ENCODE measurements around the gene PDX1. TPM values are rescaled to one million over a fixed set of nuclear protein-coding genes. Genes with fewer than 3 reads are reported as not detected.

Gene PDX1
- total and polyA plus RNA-seq, 2 of the 13 experiments (the other 11 are each of a cell fraction or from before 2014, with no cell fraction given), result 0.07 TPM; not detected in 1

DNA sequence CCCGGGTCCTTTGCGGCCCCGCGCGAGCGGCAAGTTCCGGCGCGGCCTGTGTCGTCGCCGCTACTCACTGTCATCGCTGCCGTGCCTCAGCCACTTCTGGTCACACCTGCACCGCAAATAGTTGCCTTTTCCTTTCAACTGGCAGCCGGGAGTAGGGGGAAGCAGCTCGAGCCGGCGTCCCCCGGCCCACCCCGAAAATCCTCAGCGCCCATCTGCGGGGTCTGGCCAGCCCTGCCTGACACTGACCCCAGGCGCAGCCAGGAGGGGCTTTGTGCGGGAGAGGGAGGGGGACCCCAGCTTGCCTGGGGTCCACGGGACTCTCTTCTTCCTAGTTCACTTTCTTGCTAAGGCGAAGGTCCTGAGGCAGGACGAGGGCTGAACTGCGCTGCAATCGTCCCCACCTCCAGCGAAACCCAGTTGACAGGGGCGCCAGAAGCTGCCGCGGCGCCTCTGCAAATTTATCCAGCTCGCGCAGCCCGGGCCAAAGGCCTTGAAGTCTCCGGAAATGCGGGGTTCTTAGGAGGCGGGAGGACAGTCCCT lies 1.7 kb downstream of the PDX1 start (continued):
- TF ChIP-seq, protein P1, sequence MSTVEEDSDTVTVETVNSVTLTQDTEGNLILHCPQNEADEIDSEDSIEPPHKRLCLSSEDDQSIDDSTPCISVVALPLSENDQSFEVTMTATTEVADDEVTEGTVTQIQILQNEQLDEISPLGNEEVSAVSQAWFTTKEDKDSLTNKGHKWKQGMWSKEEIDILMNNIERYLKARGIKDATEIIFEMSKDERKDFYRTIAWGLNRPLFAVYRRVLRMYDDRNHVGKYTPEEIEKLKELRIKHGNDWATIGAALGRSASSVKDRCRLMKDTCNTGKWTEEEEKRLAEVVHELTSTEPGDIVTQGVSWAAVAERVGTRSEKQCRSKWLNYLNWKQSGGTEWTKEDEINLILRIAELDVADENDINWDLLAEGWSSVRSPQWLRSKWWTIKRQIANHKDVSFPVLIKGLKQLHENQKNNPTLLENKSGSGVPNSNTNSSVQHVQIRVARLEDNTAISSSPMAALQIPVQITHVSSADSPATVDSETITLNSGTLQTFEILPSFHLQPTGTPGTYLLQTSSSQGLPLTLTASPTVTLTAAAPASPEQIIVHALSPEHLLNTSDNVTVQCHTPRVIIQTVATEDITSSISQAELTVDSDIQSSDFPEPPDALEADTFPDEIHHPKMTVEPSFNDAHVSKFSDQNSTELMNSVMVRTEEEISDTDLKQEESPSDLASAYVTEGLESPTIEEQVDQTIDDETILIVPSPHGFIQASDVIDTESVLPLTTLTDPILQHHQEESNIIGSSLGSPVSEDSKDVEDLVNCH (CRISPR knock-in tag; IDR thresholded peaks at IDR 0.05), result no peak
- TF ChIP-seq, protein P2, sequence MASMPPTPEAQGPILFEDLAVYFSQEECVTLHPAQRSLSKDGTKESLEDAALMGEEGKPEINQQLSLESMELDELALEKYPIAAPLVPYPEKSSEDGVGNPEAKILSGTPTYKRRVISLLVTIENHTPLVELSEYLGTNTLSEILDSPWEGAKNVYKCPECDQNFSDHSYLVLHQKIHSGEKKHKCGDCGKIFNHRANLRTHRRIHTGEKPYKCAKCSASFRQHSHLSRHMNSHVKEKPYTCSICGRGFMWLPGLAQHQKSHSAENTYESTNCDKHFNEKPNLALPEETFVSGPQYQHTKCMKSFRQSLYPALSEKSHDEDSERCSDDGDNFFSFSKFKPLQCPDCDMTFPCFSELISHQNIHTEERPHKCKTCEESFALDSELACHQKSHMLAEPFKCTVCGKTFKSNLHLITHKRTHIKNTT (CRISPR knock-in tag; IDR thresholded peaks at IDR 0.05), result no peak
- TF ChIP-seq NCOA5 (CRISPR knock-in tag; IDR thresholded peaks at IDR 0.05), result no peak

DNA sequence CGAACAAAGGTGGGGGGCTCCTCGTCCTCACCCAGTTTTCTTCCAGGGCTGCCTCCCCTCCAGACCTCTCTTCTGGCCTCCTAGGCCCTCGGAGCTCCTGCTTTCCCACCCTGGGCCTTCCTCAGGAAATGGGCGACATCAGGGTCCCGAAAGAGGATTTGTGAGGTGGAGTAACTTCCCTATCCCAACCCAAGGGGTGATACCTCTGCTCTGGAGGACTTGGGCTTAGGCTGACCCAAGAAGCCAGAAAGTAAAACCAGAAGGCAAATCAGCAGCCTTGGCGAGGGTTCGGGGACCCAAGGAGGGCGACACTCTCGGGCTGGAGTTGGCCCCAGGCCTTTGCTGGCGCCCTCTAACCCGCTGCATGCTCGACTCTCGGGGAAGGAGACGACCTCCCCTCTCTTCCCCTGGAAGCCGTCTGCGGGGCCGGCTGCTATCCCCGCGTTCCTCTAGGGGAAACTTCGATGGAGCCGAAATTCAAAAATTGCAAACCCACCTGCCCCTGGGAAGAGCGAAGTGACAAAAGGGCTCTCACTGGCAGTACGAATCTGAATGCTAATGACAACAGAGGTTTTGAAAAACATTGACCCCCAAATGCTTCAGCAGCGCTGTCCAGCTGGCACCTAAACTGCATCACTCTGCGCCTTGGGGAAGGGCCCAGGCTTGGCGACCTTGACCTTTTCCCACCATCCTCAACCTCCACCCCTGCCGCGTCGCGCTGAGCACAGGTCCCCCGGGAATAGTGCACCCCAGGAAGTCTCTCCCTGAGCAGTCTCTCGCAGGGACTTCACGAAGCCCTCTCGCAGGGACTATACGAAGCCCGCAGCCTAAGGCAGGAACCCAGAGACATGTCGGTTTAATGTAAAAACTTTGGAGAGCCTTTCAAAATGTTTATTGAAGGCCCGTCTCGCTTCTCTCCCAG lies 2.4 kb downstream of the PDX1 start:
- Histone ChIP-seq H4K20me1 (ENCODE audit: insufficient read depth, low read length) (no peaks in the 10 kb centered on the region), H3K4me3 (replicated peaks in 1 of 3; ENCODE audit: insufficient read depth in 1 of 3, low read depth in 2 of 3, low read length in 3 of 3) (no peak overlapping the region), H3K27ac (ENCODE audit: extremely low read length, insufficient read depth, low read length) (no peak overlapping the region), H3K9me3 (ENCODE audit: low read length) (no peaks in the 10 kb centered on the region), H3K4me1 (ENCODE audit: insufficient read depth, low read length) (peaks cover 35% of the 10 kb centered on the region), H2AFZ (ENCODE audit: low read length) (no peak overlapping the region), H3K9ac (ENCODE audit: insufficient read depth, low read depth, low read length) (no peak overlapping the region), H3K4me2 (ENCODE audit: low read depth, low read length) (no peak overlapping the region), H3K36me3 (replicated peaks in 1 of 2; ENCODE audit: control insufficient read depth in 1 of 2, insufficient read depth in 2 of 2, low read length in 2 of 2) (no peaks in the 10 kb centered on the region), H3K79me2 (ENCODE audit: insufficient read depth, low read length) (no peaks in the 10 kb centered on the region), H3K27me3 (ENCODE audit: control insufficient read depth in 1 of 2, insufficient read depth in 2 of 2, low read length in 2 of 2) (peaks cover 8 to 57% of the 10 kb centered on the region in 2 experiments)
- ATAC-seq, result no peak
- no peak for FAIRE-seq
- ChIA-PET CTCF (ENCODE audit: low intra/inter-chr PET ratio, low total read pairs) (no interaction called here), POLR2A (no interaction called here)
- WGBS (ENCODE audit: low lambda C conversion rate), result 90% methylated on average over 30 of the region's 39 CpGs
- intact Hi-C loops (cut with micrococcal nuclease; ENCODE audit: unreplicated experiment) (loop anchor here (2.0 kb wide), 1 partner anchor 39 kb away; no protein-coding TSS in a partner anchor), in situ Hi-C loops (cut with HindIII; ENCODE audit: extremely low pct_ligation_motif_present, low pct_unique_long_range_greater_than_20kb) (no loop called here)
- no TSS peak for BruUV-seq (replicated peaks)
- no peak for DNase-seq (ENCODE audit: low spot score)
- no peak for TF ChIP-seq PAXIP1 (CRISPR knock-in tag; conservative IDR thresholded peaks at IDR 0.05)
- no peak for TF ChIP-seq NR2F6 (IDR thresholded peaks at IDR 0.05)
- TF ChIP-seq NR2F6 (CRISPR knock-in tag; IDR thresholded peaks at IDR 0.05), result no peak
- TF ChIP-seq SP140L (CRISPR knock-in tag; IDR thresholded peaks at IDR 0.05; ENCODE audit: borderline replicate concordance), result no peak
- TF ChIP-seq FOXA3 (CRISPR knock-in tag; IDR thresholded peaks at IDR 0.05), result no peak
- no peak for TF ChIP-seq SNAPC2 (CRISPR knock-in tag; IDR thresholded peaks at IDR 0.05)
- no peak for TF ChIP-seq ZNF572 (CRISPR knock-in tag; IDR thresholded peaks at IDR 0.05)
- TF ChIP-seq ZSCAN20 (CRISPR knock-in tag; IDR thresholded peaks at IDR 0.05; ENCODE audit: borderline replicate concordance), result no peak
